Measurements from ENCODE around the gene LGR6. TPM values are rescaled to one million over a fixed set of nuclear protein-coding genes. Genes with fewer than 3 reads are reported as not detected.
A peak's percentile ranks its signal among the peaks of the same experiment; 100 is the strongest.

LGR6 gene
- total and polyA plus RNA-seq, 10 of the 15 experiments (the other 5 are each of a cell fraction or from before 2014, with no cell fraction given) = not detected

- TF ChIP-seq E2F8 (IDR thresholded peaks at IDR 0.05; ENCODE audit: low read depth, partially characterized antibody) (no peak), SIX5 (IDR thresholded peaks at IDR 0.05; ENCODE audit: low read depth, low read length, severe bottlenecking) (peak; percentile 96), STAT1 (conservative IDR thresholded peaks at IDR 0.05) (no peak), BHLHE40 (IDR thresholded peaks at IDR 0.05; ENCODE audit: borderline replicate concordance in 1 of 2, low read depth in 2 of 2, low read length in 1 of 2) (peak; percentile 85 to 88), MAX (IDR thresholded peaks at IDR 0.05; ENCODE audit: low read depth, low read length) (no peak), ZNF687 (IDR thresholded peaks at IDR 0.05) (no peak), SP1 (IDR thresholded peaks at IDR 0.05; ENCODE audit: low read depth, low read length) (no peak), ZBTB33 (IDR thresholded peaks at IDR 0.05) (no peak), NBN (IDR thresholded peaks at IDR 0.05) (no peak; the same call in none of the 2 replicates), NKRF (conservative IDR thresholded peaks at IDR 0.05) (peak; percentile 88), ZBTB4 (CRISPR knock-in tag; IDR thresholded peaks at IDR 0.05) (no peak), HDGF (IDR thresholded peaks at IDR 0.05) (no peak), ZNF274 (IDR thresholded peaks at IDR 0.05; ENCODE audit: insufficient read depth, insufficient read length) (no peak)
Observed at GRCh38 chr1:202348509-202349205, 155.1 kb downstream of the LGR6 start, which contains the start of gene PPP1R12B (continued).
